ENCODE measurements around the gene SPAG17.

DNA sequence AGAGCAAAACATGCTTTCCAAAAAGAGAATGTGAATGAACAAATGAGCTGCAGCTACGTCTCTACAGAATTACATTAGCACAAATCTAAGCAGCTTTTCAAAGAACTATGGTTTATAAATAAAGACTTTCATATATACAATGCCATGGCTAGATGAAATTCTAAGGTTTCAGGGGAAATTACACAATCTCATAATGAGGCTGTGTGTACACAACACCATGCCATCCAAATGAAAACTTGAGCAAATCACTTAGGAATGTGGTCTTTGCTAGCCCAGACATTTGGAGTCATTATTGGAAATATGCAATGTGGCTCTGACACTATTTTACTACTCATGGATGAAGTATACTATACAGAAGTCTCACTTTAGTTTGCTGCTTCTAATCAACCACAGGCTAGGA, 37.5 kb downstream of the SPAG17 start:
- no peak for TF ChIP-seq CTCF (IDR thresholded peaks at IDR 0.05; ENCODE audit: poor library complexity)
- no peak for TF ChIP-seq EZH2phosphoT487 (IDR thresholded peaks at IDR 0.05; ENCODE audit: low read depth, severe bottlenecking, unreplicated experiment)
- no peak for TF ChIP-seq EZH2 (IDR thresholded peaks at IDR 0.05; ENCODE audit: borderline replicate concordance)

Data from hepatocyte (in vitro differentiated cells).